Right lobe of liver (tissue), 4 donors: ENCODE measurements around the gene RTP1.

Experiments used
- POLR2A ChIP-seq: fragments of 450-650 bp; IDR thresholded peaks from one replicate; pipeline ENCODE4 v1.6.1; 2017; ENCODE audit warnings: antibody characterized with exemption, mild to moderate bottlenecking
- TF ChIP-seq, protein P1 (sequence below), 4 donors: fragments of 200-600 bp in 3 of 4; fragments of 450-650 bp in 1 of 4; IDR thresholded peaks; one replicate each; pipeline versions ENCODE4 v1.5.1 to v1.8.0; 2016 to 2022; ENCODE audit warnings: antibody characterized with exemption in 4 of 4, mild to moderate bottlenecking in 2 of 4
- donor health status: DM: no; HTN: no; CAD: no.
- donor health status: DM: no; HTN: no; CAD: no.
- donor health status: DM: no; HTN: yes; CAD: no.

DNA sequence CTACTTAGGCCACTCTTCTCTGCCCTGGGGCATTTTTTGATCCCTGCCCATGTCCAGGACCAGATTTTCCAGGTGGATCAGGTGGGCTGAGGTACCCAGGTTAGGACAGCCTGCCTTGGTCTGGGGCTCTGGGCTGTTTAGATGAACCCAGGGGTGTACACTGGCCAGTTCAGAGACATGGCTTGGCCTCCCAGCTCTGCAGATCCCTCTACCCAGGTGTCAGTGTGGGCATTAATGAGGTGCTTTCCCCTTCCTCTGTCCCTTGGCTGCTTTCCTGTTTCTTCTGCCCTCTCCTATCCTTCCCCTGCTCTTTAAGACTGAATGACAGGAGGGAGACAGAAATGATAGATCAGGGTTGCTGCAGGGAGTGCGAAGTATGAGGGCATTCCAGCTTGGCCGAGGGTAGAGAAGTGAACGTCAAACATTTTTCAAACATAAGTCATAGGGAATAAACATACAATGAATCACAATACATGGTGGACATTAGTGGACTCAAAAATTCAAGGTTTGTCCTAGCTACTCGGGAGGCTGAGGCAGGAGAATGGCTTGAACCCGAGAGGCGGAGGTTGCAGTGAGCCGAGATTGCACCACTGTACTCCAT is 30.5 kb downstream of the RTP1 start:
- TF ChIP-seq POLR2A: no peak
- TF ChIP-seq, protein P1, sequence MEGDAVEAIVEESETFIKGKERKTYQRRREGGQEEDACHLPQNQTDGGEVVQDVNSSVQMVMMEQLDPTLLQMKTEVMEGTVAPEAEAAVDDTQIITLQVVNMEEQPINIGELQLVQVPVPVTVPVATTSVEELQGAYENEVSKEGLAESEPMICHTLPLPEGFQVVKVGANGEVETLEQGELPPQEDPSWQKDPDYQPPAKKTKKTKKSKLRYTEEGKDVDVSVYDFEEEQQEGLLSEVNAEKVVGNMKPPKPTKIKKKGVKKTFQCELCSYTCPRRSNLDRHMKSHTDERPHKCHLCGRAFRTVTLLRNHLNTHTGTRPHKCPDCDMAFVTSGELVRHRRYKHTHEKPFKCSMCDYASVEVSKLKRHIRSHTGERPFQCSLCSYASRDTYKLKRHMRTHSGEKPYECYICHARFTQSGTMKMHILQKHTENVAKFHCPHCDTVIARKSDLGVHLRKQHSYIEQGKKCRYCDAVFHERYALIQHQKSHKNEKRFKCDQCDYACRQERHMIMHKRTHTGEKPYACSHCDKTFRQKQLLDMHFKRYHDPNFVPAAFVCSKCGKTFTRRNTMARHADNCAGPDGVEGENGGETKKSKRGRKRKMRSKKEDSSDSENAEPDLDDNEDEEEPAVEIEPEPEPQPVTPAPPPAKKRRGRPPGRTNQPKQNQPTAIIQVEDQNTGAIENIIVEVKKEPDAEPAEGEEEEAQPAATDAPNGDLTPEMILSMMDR (IDR thresholded peaks at IDR 0.05): no peak
